Endothelial cell of umbilical vein (primary cell): ENCODE data around the gene TMEM109. TPM values are rescaled to one million over a fixed set of nuclear protein-coding genes. Genes with fewer than 3 reads are reported as not detected.

Experiments
- BruUV-seq: library from RNA; stranded (reverse); fragments of 400-500 nt; replicated peaks from 2 replicates; lab custom pipeline; 2021; lab: Mats Ljungman, UMichigan
- CTCF ChIA-PET: fragments of 300-600, 350-600 bp; sonication (Branson Sonifier 250); formaldehyde crosslinking; loops from one replicate; lab custom pipeline; 2021; ENCODE audit warnings: antibody characterized with exemption, inconsistent platforms; lab: Charles Lee
- POLR2A ChIA-PET: fragments of 300-600, 350-600 bp; sonication (Branson Sonifier 250); formaldehyde crosslinking; loops from one replicate; lab custom pipeline; 2021; ENCODE audit warnings: antibody characterized with exemption, inconsistent platforms; lab: Charles Lee
- DNase-seq: peaks from one replicate; pipeline ENCODE4 v3.0.0-alpha.2; 2011; ENCODE audit warnings: low read depth, low spot score
- FAIRE-seq: peaks from 2 replicates; lab custom pipeline; 2011; peaks lifted over from hg19 to GRCh38; lab: Jason Lieb, UNC
- H2AFZ ChIP-seq: 2 replicates; pipeline ENCODE4 v1.6.0; 2012; ENCODE audit warnings: low read depth, low read length, control low read depth, inconsistent platforms
- H3K27ac ChIP-seq: 2 replicates; pipeline ENCODE4 v1.5.1; 2011; ENCODE audit warnings: low read depth, mild to moderate bottlenecking, control low read depth, low read length, moderate library complexity; ENCODE audit not compliant: insufficient read depth
- H3K27me3 ChIP-seq, 2 experiments: 2 replicates each; pipeline versions ENCODE4 v1.6.0 to v1.6.1; 2011; ENCODE audit warnings: low read length in 2 of 2, mixed read lengths in 1 of 2; ENCODE audit not compliant: control insufficient read depth in 2 of 2, insufficient read depth in 2 of 2
- H3K36me3 ChIP-seq, 2 experiments: 2 replicates in 1 of 2; 3 replicates in 1 of 2; pipeline ENCODE4 v1.5.1; 2011; ENCODE audit warnings: low read length in 2 of 2, mild to moderate bottlenecking in 1 of 2, moderate library complexity in 1 of 2; ENCODE audit not compliant: control insufficient read depth in 2 of 2, insufficient read depth in 2 of 2; ENCODE audit errors: extremely low read depth in 1 of 2
- H3K4me1 ChIP-seq: 3 replicates; pipeline ENCODE4 v1.5.1; 2011; ENCODE audit warnings: mild to moderate bottlenecking, low read length; ENCODE audit not compliant: control insufficient read depth, insufficient read depth; ENCODE audit errors: extremely low read depth
- H3K4me2 ChIP-seq: 2 replicates; pipeline ENCODE4 v1.6.1; 2011; ENCODE audit warnings: low read length, control low read depth, mixed read lengths; ENCODE audit not compliant: insufficient read depth
- H3K4me3 ChIP-seq, 3 experiments: fragments of 200-600 bp in 1 of 3; sonication (generic), shearing (Covaris generic) in 1 of 3; replicated peaks in 1 of 3; 2 replicates each; pipeline ENCODE4 v1.5.1; 2011 to 2016; ENCODE audit warnings: control low read depth in 3 of 3, low read length in 3 of 3, mild to moderate bottlenecking in 2 of 3, inconsistent platforms in 1 of 3, low read depth in 1 of 3, moderate library complexity in 1 of 3; ENCODE audit not compliant: insufficient read depth in 1 of 3
- H3K79me2 ChIP-seq: 2 replicates; pipeline ENCODE4 v1.6.0; 2012; ENCODE audit warnings: low read length, inconsistent platforms; ENCODE audit not compliant: control insufficient read depth, insufficient read depth
- H3K9ac ChIP-seq: replicated peaks from 2 replicates; pipeline ENCODE3; 2011; ENCODE audit warnings: low read length, control low read depth; ENCODE audit not compliant: insufficient read depth; ENCODE audit errors: extremely low read depth
- H3K9me1 ChIP-seq: replicated peaks from 3 replicates; pipeline ENCODE4 v1.6.0; 2011; ENCODE audit warnings: mild to moderate bottlenecking, low read length; ENCODE audit not compliant: control insufficient read depth, insufficient read depth; ENCODE audit errors: extremely low read depth
- H3K9me3 ChIP-seq: replicated peaks from 2 replicates; pipeline ENCODE4 v1.5.1; 2012; ENCODE audit warnings: low read length, inconsistent platforms; ENCODE audit not compliant: control insufficient read depth, insufficient read depth
- H4K20me1 ChIP-seq: replicated peaks from 2 replicates; pipeline ENCODE3; 2011; ENCODE audit warnings: mild to moderate bottlenecking, low read length; ENCODE audit not compliant: control insufficient read depth, insufficient read depth; ENCODE audit errors: extremely low read depth
- EZH2 ChIP-seq: IDR thresholded peaks from 2 replicates; pipeline ENCODE4 v1.6.1; 2012; ENCODE audit warnings: borderline replicate concordance, low read depth, mild to moderate bottlenecking, moderate library complexity, low read length, inconsistent platforms; ENCODE audit not compliant: severe bottlenecking
- GATA2 ChIP-seq: IDR thresholded peaks from 2 replicates; pipeline ENCODE4 v1.7.0; 2011; ENCODE audit warnings: low read depth, mild to moderate bottlenecking, moderate library complexity, mixed read lengths, low read length; ENCODE audit not compliant: insufficient read length, insufficient read depth
- JUN ChIP-seq: IDR thresholded peaks from 2 replicates; pipeline ENCODE4 v1.6.1; 2011; ENCODE audit warnings: borderline replicate concordance, low read depth; ENCODE audit not compliant: insufficient read length, insufficient read depth
- MYC ChIP-seq: IDR thresholded peaks from one replicate; pipeline ENCODE4 v1.6.1; 2011; ENCODE audit warnings: mild to moderate bottlenecking, low read depth, low read length
- POLR2A ChIP-seq: IDR thresholded peaks from 2 replicates; pipeline ENCODE4 v1.6.1; 2012; ENCODE audit warnings: low read depth, mild to moderate bottlenecking, control low read depth, low read length
- POLR2AphosphoS5 ChIP-seq: IDR thresholded peaks from 2 replicates; pipeline ENCODE4 v1.6.1; 2012; ENCODE audit warnings: low read depth, mild to moderate bottlenecking, control low read depth, low read length, moderate library complexity; ENCODE audit not compliant: insufficient read depth
- dilution Hi-C: fragments of 300-500 bp; cut with MboI; formaldehyde crosslinking; loops from one replicate; pipeline ENCODE4 v1.15.0; 2019; ENCODE audit warnings: low sequenced_read_pairs; ENCODE audit not compliant: extremely low pct_ligation_motif_present
- intact Hi-C: fragments of 100-400 bp; cut with micrococcal nuclease; formaldehyde crosslinking; loops from one replicate; pipeline ENCODE4 v1.10.0; 2022
- polyA plus RNA-seq, 4 experiments: library from polyadenylated mRNA; depleted of rRNA in 3 of 4; stranded (reverse) in 3 of 4; unstranded in 1 of 4; fragments of >200 nt; gene quantifications; 2 replicates each; pipeline versions ENCODE4 v1.2.1 to v1.2.3, GENCODE V29; 2011 to 2012; ENCODE audit warnings: missing spikeins in 1 of 4
- total RNA-seq: library from RNA; stranded (reverse); gene quantifications from 2 replicates; pipeline ENCODE4 v1.2.3, GENCODE V29; 2021
- TF ChIP-seq, protein P1 (sequence below): IDR thresholded peaks from 2 replicates; pipeline ENCODE4 v1.6.1; 2011; ENCODE audit not compliant: insufficient read depth, insufficient read length
- TF ChIP-seq, protein P2 (sequence below), 2 donors: IDR thresholded peaks; 1 replicate in 1 of 2; 2 replicates in 1 of 2; pipeline ENCODE4 v1.5.1; 2011; ENCODE audit warnings: low read length in 2 of 2, mild to moderate bottlenecking in 2 of 2, moderate library complexity in 2 of 2, control low read depth in 1 of 2, inconsistent platforms in 1 of 2, low read depth in 1 of 2; ENCODE audit not compliant: insufficient read depth in 1 of 2; ENCODE audit errors: extremely low read depth in 1 of 2

The TMEM109 gene
- total and polyA plus RNA-seq, 2 donors (not counting 3 experiments of a cell fraction or from before 2014, with no cell fraction given): 143 to 192 TPM

DNA sequence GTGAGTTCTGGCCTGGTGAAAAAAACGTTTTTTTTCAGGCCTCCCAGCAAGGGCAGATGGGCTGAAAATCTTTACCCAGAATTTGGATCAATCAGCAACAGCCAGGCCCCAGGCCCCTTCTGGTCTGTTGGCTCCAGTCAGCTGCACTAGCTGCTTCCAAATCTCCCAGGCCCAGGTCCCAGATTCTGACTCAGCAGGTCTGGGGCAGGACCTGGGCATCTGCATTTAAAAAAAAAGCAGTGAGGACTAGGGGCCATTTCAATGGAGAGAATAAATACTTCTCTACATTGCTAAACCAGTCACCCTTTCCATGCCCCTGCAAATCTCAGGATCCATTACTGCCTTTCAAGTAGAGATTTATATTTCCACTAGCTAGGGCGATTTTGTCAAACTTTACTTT is 33.7 kb downstream of the TMEM109 start:
- Histone ChIP-seq H3K9me1 (no peaks in the 10 kb centered on the region), H3K4me1 (peaks cover 10% of the 10 kb centered on the region), H2AFZ (no peak overlapping the region), H3K9me3 (no peaks in the 10 kb centered on the region), H3K79me2 (no peaks in the 10 kb centered on the region), H3K4me2 (no peak overlapping the region), H3K9ac (no peak overlapping the region), H3K27me3 (peaks cover 2 to 10% of the 10 kb centered on the region in 2 experiments), H4K20me1 (no peaks in the 10 kb centered on the region), H3K36me3 (no peaks in the 10 kb centered on the region), H3K4me3 (no peak overlapping the region), H3K27ac (no peak overlapping the region)
- DNase-seq (no peak), FAIRE-seq (no peak)
- intact Hi-C loops (no loop called here), dilution Hi-C loops (no loop called here)
- no TSS peak for BruUV-seq
- ChIA-PET POLR2A (no interaction called here), CTCF (interaction anchor here (1.2 kb wide), 1 partner anchor 48 kb away, joined by 3 read pairs; no protein-coding TSS in a partner anchor)
- TF ChIP-seq GATA2 (no peak), MYC (no peak), EZH2 (no peak), POLR2A (no peak), JUN (no peak), POLR2AphosphoS5 (no peak)
- TF ChIP-seq, protein P1, sequence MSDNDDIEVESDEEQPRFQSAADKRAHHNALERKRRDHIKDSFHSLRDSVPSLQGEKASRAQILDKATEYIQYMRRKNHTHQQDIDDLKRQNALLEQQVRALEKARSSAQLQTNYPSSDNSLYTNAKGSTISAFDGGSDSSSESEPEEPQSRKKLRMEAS: no peak
- TF ChIP-seq, protein P2, sequence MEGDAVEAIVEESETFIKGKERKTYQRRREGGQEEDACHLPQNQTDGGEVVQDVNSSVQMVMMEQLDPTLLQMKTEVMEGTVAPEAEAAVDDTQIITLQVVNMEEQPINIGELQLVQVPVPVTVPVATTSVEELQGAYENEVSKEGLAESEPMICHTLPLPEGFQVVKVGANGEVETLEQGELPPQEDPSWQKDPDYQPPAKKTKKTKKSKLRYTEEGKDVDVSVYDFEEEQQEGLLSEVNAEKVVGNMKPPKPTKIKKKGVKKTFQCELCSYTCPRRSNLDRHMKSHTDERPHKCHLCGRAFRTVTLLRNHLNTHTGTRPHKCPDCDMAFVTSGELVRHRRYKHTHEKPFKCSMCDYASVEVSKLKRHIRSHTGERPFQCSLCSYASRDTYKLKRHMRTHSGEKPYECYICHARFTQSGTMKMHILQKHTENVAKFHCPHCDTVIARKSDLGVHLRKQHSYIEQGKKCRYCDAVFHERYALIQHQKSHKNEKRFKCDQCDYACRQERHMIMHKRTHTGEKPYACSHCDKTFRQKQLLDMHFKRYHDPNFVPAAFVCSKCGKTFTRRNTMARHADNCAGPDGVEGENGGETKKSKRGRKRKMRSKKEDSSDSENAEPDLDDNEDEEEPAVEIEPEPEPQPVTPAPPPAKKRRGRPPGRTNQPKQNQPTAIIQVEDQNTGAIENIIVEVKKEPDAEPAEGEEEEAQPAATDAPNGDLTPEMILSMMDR (IDR thresholded peaks at IDR 0.05; ENCODE audit: extremely low read depth in 1 of 2, insufficient read depth in 1 of 2, low read depth in 1 of 2, low read length in 2 of 2): no peak
